Osteocyte (in vitro differentiated cells): ENCODE results near the gene CTAG1A. TPM values are rescaled to one million over a fixed set of nuclear protein-coding genes. Genes with fewer than 3 reads are reported as not detected.

ENCODE experiments used
- DNase-seq: peaks from one replicate; pipeline ENCODE4 v3.0.0; 2021; ENCODE audit warnings: mixed read lengths; ENCODE audit not compliant: unreplicated experiment; ENCODE audit errors: extremely low spot score
- H3K27ac Mint-ChIP-seq: one replicate; pipeline ENCODE4 v1.8.0; 2021; ENCODE audit warnings: mild to moderate bottlenecking, mixed read lengths; ENCODE audit not compliant: unreplicated experiment
- H3K27me3 Mint-ChIP-seq: one replicate; pipeline ENCODE4 v1.8.0; 2021; ENCODE audit warnings: mixed read lengths; ENCODE audit not compliant: unreplicated experiment
- H3K36me3 Mint-ChIP-seq: one replicate; pipeline ENCODE4 v1.8.0; 2021; ENCODE audit warnings: mixed read lengths; ENCODE audit not compliant: unreplicated experiment
- H3K4me1 Mint-ChIP-seq: one replicate; pipeline ENCODE4 v1.8.0; 2021; ENCODE audit warnings: mixed read lengths; ENCODE audit not compliant: unreplicated experiment
- H3K4me3 Mint-ChIP-seq: one replicate; pipeline ENCODE4 v1.8.0; 2021; ENCODE audit warnings: mild to moderate bottlenecking, moderate library complexity, mixed read lengths; ENCODE audit not compliant: unreplicated experiment
- H3K9me3 Mint-ChIP-seq: one replicate; pipeline ENCODE4 v1.8.0; 2021; ENCODE audit warnings: mixed read lengths; ENCODE audit not compliant: unreplicated experiment
- total RNA-seq: library from RNA; stranded (reverse); gene quantifications from 2 replicates; pipeline ENCODE4 v1.2.1, GENCODE V29; 2021
- TF ChIP-seq, protein P1 (sequence below): fragments of 200-600 bp; sonication (generic); IDR thresholded peaks from 2 replicates; pipeline ENCODE4 v1.5.0; 2021; ENCODE audit warnings: antibody characterized with exemption, mild to moderate bottlenecking, moderate library complexity

CTAG1A gene
- total RNA-seq, 1 donor from 2014 or later: not detected

DNA sequence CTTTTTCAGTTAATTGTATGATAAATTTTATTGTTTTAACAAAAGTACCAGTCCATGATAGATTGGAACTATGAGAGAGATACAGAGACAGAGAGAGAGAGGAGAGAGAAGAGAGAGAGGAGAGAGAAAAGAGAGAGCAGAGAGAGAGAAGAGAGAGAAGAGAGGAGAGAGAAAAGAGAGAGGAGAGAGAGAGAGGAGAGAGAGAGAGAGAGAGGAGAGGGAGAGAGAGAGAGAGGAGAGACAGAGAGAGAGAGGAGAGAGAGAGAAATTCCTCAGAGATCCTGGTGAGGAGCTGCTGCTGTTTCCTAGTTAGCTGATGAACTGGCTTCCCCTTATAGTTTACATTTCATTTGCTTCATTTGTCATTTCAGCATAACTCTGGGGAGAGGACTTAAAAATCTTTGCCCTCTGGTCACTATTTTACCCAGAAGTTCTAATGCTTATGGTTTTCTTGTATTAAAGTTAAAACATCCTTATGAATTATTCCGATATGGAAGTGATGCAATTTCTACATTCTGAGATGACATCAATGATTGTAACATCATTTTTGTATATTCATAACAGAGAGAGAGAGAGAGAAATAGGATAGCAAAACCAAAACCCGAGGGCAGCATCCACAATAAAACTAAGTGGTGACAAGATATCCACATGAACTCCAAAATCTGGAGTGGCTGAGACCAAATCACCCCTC is 10.8 kb downstream of the CTAG1A start:
- H3K36me3 Mint-ChIP-seq: no peaks in the 10 kb centered on the region
- no peak overlapping the region for H3K4me3 Mint-ChIP-seq
- H3K27me3 Mint-ChIP-seq: no peaks in the 10 kb centered on the region
- peaks cover 6% of the 10 kb centered on the region for H3K9me3 Mint-ChIP-seq
- peak overlapping the region; percentile 54 for H3K27ac Mint-ChIP-seq
- peaks cover 28% of the 10 kb centered on the region for H3K4me1 Mint-ChIP-seq
- TF ChIP-seq, protein P1, sequence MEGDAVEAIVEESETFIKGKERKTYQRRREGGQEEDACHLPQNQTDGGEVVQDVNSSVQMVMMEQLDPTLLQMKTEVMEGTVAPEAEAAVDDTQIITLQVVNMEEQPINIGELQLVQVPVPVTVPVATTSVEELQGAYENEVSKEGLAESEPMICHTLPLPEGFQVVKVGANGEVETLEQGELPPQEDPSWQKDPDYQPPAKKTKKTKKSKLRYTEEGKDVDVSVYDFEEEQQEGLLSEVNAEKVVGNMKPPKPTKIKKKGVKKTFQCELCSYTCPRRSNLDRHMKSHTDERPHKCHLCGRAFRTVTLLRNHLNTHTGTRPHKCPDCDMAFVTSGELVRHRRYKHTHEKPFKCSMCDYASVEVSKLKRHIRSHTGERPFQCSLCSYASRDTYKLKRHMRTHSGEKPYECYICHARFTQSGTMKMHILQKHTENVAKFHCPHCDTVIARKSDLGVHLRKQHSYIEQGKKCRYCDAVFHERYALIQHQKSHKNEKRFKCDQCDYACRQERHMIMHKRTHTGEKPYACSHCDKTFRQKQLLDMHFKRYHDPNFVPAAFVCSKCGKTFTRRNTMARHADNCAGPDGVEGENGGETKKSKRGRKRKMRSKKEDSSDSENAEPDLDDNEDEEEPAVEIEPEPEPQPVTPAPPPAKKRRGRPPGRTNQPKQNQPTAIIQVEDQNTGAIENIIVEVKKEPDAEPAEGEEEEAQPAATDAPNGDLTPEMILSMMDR: no peak
- DNase-seq: peak; percentile 13

DNA sequence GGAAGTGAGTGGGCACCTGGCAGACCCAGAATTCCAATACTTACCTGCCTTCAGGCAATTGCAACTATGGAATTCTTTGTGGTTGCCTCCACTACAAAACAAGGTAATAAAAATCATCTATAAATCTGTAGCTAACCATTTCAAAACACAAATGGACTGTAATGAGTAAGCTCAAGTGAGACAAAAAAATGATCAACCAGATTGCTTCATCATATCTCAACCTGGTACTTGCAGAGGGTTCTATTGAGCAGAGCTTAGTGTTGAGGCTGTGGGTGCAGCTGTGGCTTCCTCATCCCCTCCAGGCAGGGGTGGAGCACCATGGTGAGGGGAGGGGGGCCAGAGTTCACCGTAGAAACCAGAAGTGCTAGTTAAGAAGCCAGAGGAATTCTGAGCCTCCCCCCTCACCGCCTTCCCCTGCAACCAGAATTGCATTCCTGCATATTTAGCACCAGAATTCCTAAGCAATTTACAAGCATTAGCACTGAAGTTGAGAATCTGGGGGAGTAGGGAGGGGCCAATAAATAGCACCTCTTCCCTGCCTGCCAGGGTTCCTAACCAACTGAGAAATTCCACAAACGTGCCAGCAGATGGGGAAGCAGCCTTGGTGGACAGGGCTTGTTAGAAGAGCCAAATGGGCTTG is 11.5 kb downstream of the CTAG1A start:
- H3K27me3 Mint-ChIP-seq: no peaks in the 10 kb centered on the region
- no peak overlapping the region for H3K4me3 Mint-ChIP-seq
- H3K36me3 Mint-ChIP-seq: no peaks in the 10 kb centered on the region
- peaks cover 6% of the 10 kb centered on the region for H3K9me3 Mint-ChIP-seq
- H3K27ac Mint-ChIP-seq: peak overlapping the region; percentile 23
- peak; percentile 84 for DNase-seq
- TF ChIP-seq, protein P1: peak; percentile 36
- peaks cover 33% of the 10 kb centered on the region for H3K4me1 Mint-ChIP-seq

DNA sequence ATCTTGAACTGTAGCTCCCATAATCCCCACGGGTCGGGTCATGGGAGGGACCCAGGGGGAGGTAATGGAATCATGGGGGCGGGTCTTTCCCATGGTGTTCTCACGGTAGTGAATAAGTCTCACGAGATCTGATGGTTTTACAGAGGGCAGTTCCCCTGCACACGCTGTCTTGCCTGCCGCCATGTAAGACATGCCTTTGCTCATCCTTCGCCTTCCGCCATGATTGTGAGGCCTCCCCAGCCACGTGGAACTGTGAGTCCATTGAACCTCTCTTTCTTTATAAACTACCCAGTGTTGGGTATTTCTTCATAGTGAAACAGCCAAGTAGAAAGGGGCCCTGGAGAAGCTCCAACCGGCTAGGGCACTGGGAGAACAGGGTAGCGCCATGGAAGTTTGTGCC is 12.3 kb downstream of the CTAG1A start:
- H3K27ac Mint-ChIP-seq: peak overlapping the region; percentile 23
- no peaks in the 10 kb centered on the region for H3K36me3 Mint-ChIP-seq
- TF ChIP-seq, protein P1: no peak
- H3K27me3 Mint-ChIP-seq: no peaks in the 10 kb centered on the region
- H3K4me1 Mint-ChIP-seq: peaks cover 36% of the 10 kb centered on the region
- peaks cover 6% of the 10 kb centered on the region for H3K9me3 Mint-ChIP-seq
- DNase-seq: peak; percentile 66
- H3K4me3 Mint-ChIP-seq: no peak overlapping the region

DNA sequence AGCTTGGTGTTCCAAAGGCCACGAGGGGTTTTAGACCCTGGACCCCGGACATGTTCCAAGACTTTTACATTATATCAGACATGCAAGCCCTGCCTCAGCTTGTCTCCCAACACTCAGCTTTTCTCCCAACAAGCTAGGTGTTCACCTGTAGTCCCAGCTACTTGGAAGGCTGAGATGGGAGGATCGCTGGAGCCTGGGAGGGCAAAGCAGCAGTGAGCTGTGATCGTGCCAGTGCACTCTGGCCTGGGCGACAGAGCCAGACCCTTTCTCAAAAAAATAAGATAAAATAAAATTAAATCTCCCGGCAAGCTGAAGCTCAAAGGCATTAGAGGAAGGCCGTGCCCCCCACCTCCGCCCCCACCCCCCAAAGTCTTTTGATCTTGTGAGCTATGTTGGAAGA is 13.7 kb downstream of the CTAG1A start:
- no peaks in the 10 kb centered on the region for H3K36me3 Mint-ChIP-seq
- TF ChIP-seq, protein P1: no peak
- H3K9me3 Mint-ChIP-seq: peaks cover 6% of the 10 kb centered on the region
- peak; percentile 30 for DNase-seq
- H3K4me3 Mint-ChIP-seq: no peak overlapping the region
- H3K4me1 Mint-ChIP-seq: peaks cover 40% of the 10 kb centered on the region
- H3K27ac Mint-ChIP-seq: no peak overlapping the region
- no peaks in the 10 kb centered on the region for H3K27me3 Mint-ChIP-seq

DNA sequence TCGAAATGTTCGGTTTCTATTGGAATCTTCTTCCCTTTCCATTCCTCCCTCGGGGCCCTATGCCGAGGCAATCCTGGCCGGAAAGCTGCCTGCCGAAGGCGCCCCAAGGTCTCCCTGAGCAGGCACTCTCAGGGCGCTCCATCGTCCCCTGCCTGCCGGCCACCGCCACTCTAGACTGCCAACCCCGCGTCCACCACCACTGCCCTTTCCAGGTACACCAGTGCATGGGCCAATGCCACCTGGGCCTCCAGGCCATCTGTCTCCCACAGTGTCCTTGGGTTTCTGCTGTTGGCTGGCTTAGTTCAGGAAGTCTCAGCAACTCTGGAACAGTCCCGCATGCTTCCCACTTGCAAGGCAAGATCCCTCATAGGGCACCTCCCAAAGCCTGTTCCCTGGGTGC is 14.6 kb downstream of the CTAG1A start:
- TF ChIP-seq, protein P1: no peak

More for the DNA sequence above, 14.6 kb downstream of the CTAG1A start:
- H3K27me3 Mint-ChIP-seq: no peaks in the 10 kb centered on the region
- H3K27ac Mint-ChIP-seq: no peak overlapping the region
- H3K36me3 Mint-ChIP-seq: no peaks in the 10 kb centered on the region
- H3K4me1 Mint-ChIP-seq: peaks cover 49% of the 10 kb centered on the region
- H3K4me3 Mint-ChIP-seq: no peak overlapping the region
- peaks cover 6% of the 10 kb centered on the region for H3K9me3 Mint-ChIP-seq
- peak; percentile 75 for DNase-seq
